Neutrophil (primary cell): ENCODE results near the gene ADCY5.

Experiments
- H3K27ac ChIP-seq: fragments of 200-600 bp; sonication (generic); 2 replicates; pipeline ENCODE4 v1.5.1; 2016; ENCODE audit warnings: mild to moderate bottlenecking, moderate library complexity
- H3K27me3 ChIP-seq: fragments of 200-600 bp; sonication (generic); 2 replicates; pipeline ENCODE4 v1.6.0; 2016; ENCODE audit warnings: mild to moderate bottlenecking
- H3K36me3 ChIP-seq: fragments of 200-600 bp; sonication (generic); 2 replicates; pipeline ENCODE4 v1.5.1; 2017
- H3K4me1 ChIP-seq, 2 experiments: fragments of 200-600 bp in 1 of 2; sonication (generic) in 1 of 2; 1 replicate in 1 of 2; 2 replicates in 1 of 2; pipeline versions ENCODE4 v1.5.1 to v1.6.1; 2013 to 2016; ENCODE audit warnings: low read depth in 1 of 2, low read length in 1 of 2, mild to moderate bottlenecking in 1 of 2, moderate library complexity in 1 of 2; ENCODE audit not compliant: control insufficient read depth in 1 of 2, insufficient read depth in 1 of 2
- H3K4me3 ChIP-seq, 2 experiments: fragments of 200-600 bp in 1 of 2; sonication (generic) in 1 of 2; 1 replicate in 1 of 2; 2 replicates in 1 of 2; pipeline ENCODE4 v1.5.1; 2013 to 2016; ENCODE audit warnings: low read depth in 1 of 2, low read length in 1 of 2, mild to moderate bottlenecking in 1 of 2, moderate library complexity in 1 of 2
- H3K9me3 ChIP-seq: fragments of 200-600 bp; sonication (generic); 2 replicates; pipeline ENCODE4 v1.5.1; 2016
- TF ChIP-seq, protein P1 (sequence below): fragments of 200-600 bp; sonication (generic); IDR thresholded peaks from 2 replicates; pipeline ENCODE4 v1.5.1; 2016; ENCODE audit warnings: antibody characterized with exemption

ADCY5 gene

GRCh38 chr3:123411340-123412040, 37.4 kb downstream of the ADCY5 start:
- Histone ChIP-seq H3K4me1 (no peaks in the 10 kb centered on the region), H3K27me3 (peaks cover 8% of the 10 kb centered on the region)
- TF ChIP-seq, protein P1, sequence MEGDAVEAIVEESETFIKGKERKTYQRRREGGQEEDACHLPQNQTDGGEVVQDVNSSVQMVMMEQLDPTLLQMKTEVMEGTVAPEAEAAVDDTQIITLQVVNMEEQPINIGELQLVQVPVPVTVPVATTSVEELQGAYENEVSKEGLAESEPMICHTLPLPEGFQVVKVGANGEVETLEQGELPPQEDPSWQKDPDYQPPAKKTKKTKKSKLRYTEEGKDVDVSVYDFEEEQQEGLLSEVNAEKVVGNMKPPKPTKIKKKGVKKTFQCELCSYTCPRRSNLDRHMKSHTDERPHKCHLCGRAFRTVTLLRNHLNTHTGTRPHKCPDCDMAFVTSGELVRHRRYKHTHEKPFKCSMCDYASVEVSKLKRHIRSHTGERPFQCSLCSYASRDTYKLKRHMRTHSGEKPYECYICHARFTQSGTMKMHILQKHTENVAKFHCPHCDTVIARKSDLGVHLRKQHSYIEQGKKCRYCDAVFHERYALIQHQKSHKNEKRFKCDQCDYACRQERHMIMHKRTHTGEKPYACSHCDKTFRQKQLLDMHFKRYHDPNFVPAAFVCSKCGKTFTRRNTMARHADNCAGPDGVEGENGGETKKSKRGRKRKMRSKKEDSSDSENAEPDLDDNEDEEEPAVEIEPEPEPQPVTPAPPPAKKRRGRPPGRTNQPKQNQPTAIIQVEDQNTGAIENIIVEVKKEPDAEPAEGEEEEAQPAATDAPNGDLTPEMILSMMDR = no peak

GRCh38 chr3:123410149-123410515, 38.8 kb downstream of the ADCY5 start:
- Histone ChIP-seq H3K4me3 (no peak overlapping the region), H3K27me3 (peaks cover 8% of the 10 kb centered on the region), H3K27ac (no peak overlapping the region), H3K36me3 (no peaks in the 10 kb centered on the region), H3K4me1 (no peaks in the 10 kb centered on the region), H3K9me3 (no peaks in the 10 kb centered on the region)
- TF ChIP-seq, protein P1 = no peak

More at GRCh38 chr3:123411340-123412040, 37.4 kb downstream of the ADCY5 start:
- Histone ChIP-seq H3K9me3 (no peaks in the 10 kb centered on the region), H3K27ac (no peak overlapping the region), H3K4me3 (no peak overlapping the region), H3K36me3 (no peaks in the 10 kb centered on the region)

- no peak overlapping the region for H3K4me3 ChIP-seq
- no peaks in the 10 kb centered on the region for H3K36me3 ChIP-seq
- H3K27ac ChIP-seq = no peak overlapping the region
- TF ChIP-seq, protein P1 = no peak
- no peaks in the 10 kb centered on the region for H3K4me1 ChIP-seq
- H3K27me3 ChIP-seq = peaks cover 8% of the 10 kb centered on the region
- H3K9me3 ChIP-seq = no peaks in the 10 kb centered on the region
Measured at GRCh38 chr3:123409443-123410148, 39.3 kb downstream of the ADCY5 start.

- Histone ChIP-seq H3K36me3 (no peaks in the 10 kb centered on the region), H3K4me1 (no peaks in the 10 kb centered on the region), H3K4me3 (no peak overlapping the region), H3K27me3 (peaks cover 11% of the 10 kb centered on the region), H3K27ac (no peak overlapping the region), H3K9me3 (no peaks in the 10 kb centered on the region)
- TF ChIP-seq, protein P1 = no peak
Measured at GRCh38 chr3:123406598-123406997, 42.3 kb downstream of the ADCY5 start.

DNA sequence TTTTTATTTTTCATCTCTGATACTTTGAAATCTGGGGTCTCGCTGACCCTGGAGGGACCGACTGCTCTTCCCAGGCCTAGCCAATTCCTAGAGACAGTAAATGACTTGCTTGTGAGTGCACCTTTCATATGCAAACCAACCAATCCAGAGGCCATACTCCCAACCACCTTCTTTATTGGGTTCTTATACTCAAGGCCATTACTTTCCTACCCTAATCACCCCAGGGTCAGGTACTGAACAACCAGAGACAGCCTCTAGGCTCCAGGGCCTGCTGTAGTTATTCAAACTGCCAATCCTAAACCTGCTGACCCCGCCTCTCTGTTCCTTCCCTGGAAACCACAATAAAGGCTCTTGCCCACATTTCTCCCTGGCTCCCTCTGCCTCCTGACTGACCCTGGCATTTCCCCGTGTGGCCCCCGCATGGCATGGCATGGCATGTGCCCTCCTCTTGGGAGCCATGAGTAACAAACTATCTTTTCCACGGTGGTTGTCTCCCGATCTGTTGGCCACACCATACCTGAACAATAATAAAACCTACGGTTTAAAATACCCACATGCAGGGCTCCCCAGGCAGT, 42.9 kb downstream of the ADCY5 start:
- Histone ChIP-seq H3K4me1 (no peaks in the 10 kb centered on the region), H3K27ac (no peak overlapping the region), H3K4me3 (no peak overlapping the region), H3K36me3 (no peaks in the 10 kb centered on the region), H3K9me3 (no peaks in the 10 kb centered on the region), H3K27me3 (peaks cover 15% of the 10 kb centered on the region)
- TF ChIP-seq, protein P1 = no peak
